C1 segment of cervical spinal cord (tissue), 14 donors: ENCODE data around the gene SCGB2B2.
"Not testable (repeated sequence)": the region's sequence is repeated elsewhere in the genome, so short reads cannot be mapped to it uniquely, and the experiment has no call there.

Experiments
- DNase-seq, 14 donors: peaks; one replicate each; lab custom pipeline; 2025; lab: John Stamatoyannopoulos, UW

The SCGB2B2 gene

GRCh38 chr19:34676697-34677385, at the start of gene SCGB2B2:
Gene SCGB2B2, minus strand, starts transcription at chr19:34677159. Its CDS starts 82,596 bp downstream, at chr19:34594563.
- peak in 9 of 14 donors; percentile 57 to 99 (median 97) for DNase-seq

GRCh38 chr19:34725400-34725799, 48.4 kb upstream of the SCGB2B2 start:
- no peak for DNase-seq

- no peak for DNase-seq
Measured at GRCh38 chr19:34722353-34722752, 45.4 kb upstream of the SCGB2B2 start.

GRCh38 chr19:34715357-34715756, 38.4 kb upstream of the SCGB2B2 start:
- no peak for DNase-seq

GRCh38 chr19:34713262-34713637, 36.3 kb upstream of the SCGB2B2 start:
- no peak for DNase-seq

GRCh38 chr19:34712395-34713261, 35.7 kb upstream of the SCGB2B2 start:
- peak in 6 of 14 donors; percentile 8 to 66 (median 10) for DNase-seq

GRCh38 chr19:34711890-34712289, 34.9 kb upstream of the SCGB2B2 start:
- DNase-seq = no peak

- no peak for DNase-seq
Measured at GRCh38 chr19:34707661-34708060, 30.7 kb upstream of the SCGB2B2 start.

- peak in 1 of 14 donors; percentile 33 for DNase-seq
Measured at GRCh38 chr19:34692549-34692948, 15.6 kb upstream of the SCGB2B2 start.

- no peak for DNase-seq
Measured at GRCh38 chr19:34690372-34690771, 13.4 kb upstream of the SCGB2B2 start.

GRCh38 chr19:34688592-34688991, 11.6 kb upstream of the SCGB2B2 start:
- DNase-seq = no peak

- DNase-seq = no peak
Measured at GRCh38 chr19:34687348-34687747, 10.4 kb upstream of the SCGB2B2 start.

- no peak for DNase-seq
Measured at GRCh38 chr19:34686455-34686854, 9.5 kb upstream of the SCGB2B2 start.

GRCh38 chr19:34685266-34685665, 8.3 kb upstream of the SCGB2B2 start:
- DNase-seq = not testable (repeated sequence)

- no peak for DNase-seq
Measured at GRCh38 chr19:34681478-34681877, 4.5 kb upstream of the SCGB2B2 start.

GRCh38 chr19:34678421-34678820, 1.5 kb upstream of the SCGB2B2 start:
- no peak for DNase-seq

- no peak for DNase-seq
Measured at GRCh38 chr19:34678085-34678412, 1.1 kb upstream of the SCGB2B2 start.

GRCh38 chr19:34677386-34678084, 576 bp upstream of the SCGB2B2 start, which contains the start of gene ZNF302:
Gene ZNF302, plus strand, starts transcription at chr19:34677678. Its CDS starts 1,127 bp downstream, at chr19:34678805.
- DNase-seq = peak; percentile 69 to 99 (median 97)

- no peak for DNase-seq
Measured at GRCh38 chr19:34675919-34676318, 1.0 kb downstream of the SCGB2B2 start.

GRCh38 chr19:34675250-34675649, 1.7 kb downstream of the SCGB2B2 start:
- DNase-seq = no peak

- DNase-seq = no peak
Measured at GRCh38 chr19:34673590-34673989, 3.4 kb downstream of the SCGB2B2 start.

- DNase-seq = no peak
Measured at GRCh38 chr19:34671972-34672371, 5.0 kb downstream of the SCGB2B2 start.
